NCI-H526 (cell line): Measurements from ENCODE around the gene CST2.
"Not testable (repeated sequence)": the region's sequence is repeated elsewhere in the genome, so short reads cannot be mapped to it uniquely, and the experiment has no call there.

Experiments used
- DNase-seq, 2 experiments: peaks; one replicate each; lab custom pipeline; 2025; lab: John Stamatoyannopoulos, UW

CST2 gene

DNA sequence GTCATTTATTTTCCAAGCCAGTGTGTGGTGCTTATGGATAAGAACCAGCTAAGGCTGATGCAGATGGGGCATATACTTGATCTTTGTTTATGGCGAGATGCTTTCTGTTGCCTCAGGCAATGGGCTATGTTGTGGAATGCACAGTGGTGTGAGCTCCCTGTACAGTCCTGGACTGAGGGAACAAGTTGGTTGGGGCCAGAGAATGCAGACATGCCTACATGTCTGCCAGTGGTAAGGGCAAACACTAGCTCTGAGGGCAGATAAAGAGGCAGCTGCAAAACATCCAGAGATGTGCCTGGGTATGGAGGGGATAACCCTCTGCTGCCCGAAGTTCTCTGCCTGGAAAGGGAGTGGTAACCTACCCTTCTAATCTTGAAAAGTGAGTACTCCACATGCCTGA, 16.2 kb downstream of the CST2 start:
- not testable (repeated sequence) for DNase-seq

DNA sequence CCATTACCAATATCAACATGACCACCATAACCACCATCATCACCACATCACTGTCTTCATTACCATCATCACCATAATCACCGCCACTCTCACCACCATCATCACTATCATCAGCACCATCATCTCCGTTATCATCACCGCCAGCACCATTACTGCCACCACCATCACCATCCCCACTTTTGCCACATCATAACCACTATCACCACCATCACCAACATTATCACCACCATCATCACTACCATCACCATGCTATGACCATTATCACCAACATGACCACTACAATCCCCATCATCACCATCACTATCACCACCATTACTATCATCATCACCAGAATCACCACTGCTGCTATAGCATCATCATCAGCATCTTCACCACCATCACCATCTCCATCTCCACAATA, 25.7 kb downstream of the CST2 start:
- no peak for DNase-seq

DNA sequence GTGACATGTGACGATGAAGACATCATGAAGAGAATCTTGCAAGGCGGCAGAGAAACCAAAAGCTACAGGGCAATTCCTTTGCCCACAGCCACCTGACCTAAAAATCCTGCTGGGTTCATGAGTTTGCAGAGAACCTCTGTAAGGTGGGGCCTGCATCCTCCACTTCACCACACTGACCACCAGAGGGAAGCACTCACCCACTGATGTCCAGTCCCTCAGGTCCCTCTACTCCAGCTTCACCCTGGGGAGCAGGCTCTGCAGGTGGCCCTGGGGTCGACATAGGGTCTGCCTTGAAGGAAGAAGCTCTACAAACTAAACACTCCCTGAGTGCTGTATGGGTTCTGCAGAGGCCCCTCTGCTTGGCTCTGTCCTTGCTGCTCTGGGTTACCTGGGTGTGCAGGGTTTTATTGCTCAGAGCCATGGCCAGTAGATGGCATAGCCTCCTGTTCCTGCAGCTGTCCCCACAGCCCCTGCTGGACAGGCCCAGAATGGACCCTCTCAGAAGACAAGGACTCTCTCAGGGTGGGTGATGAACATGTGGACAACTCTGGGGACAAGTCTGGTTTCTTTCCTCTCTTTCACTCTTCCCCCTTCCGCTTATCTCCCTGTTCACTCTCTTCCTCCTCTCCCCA, 27.2 kb downstream of the CST2 start:
- peak; percentile 14 to 65 for DNase-seq

DNA sequence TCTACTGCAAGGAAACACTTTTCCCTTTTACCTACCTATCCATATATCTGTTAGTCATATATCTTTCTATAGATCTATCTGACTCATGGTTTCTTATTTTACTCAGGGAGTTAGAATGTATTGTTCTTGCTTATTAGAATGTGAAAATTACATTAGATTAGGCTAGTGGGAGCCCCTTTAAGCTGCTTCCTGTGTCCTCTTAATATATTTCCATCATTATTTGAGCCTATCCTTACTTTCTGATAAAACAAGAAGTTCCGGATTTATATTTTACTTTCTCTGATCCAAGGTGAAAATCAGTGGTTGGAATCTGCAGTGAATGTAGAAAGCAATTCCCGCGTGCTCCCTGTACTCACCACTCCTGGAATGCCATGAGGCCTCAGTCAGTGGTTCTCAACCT, 31.0 kb downstream of the CST2 start:
- DNase-seq = no peak

DNA sequence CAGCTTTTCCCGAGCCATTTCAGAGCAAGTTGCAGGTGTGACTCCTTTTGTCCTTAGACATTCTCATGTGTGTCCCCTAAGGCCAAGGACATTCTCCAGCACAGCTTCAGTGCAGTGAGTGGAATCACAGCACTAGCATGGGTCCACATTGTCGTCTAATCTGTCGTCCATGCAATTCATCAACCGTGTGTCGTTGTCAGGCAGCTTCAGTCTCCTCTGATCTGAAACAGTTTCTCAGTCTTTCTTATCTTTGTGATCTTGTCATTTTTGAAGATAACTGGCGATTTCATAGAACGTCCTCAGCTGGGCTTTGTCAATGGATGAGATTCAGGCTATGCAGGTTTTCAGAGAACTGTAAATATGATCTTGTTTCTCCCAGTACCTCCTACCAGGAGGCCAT, 31.7 kb downstream of the CST2 start:
- no peak for DNase-seq

DNA sequence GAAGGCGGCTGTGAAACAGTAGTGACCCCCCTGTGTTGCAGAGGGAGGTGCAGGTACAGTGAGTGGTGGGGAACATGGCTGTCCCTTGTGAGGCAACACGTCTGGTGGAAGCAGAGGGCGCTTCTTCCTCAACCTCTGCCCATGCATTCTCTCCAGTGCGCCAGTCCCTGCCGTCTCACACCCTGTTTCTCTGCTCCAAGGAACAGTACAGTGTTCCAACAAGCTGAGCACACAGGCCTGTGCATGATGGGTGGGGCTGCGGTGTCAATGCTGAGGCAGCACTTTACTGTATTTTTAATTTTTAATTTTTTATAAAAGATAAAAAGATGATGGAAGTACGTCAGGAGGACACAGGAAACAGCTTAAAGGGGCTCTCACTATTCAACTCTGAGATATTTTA, 32.5 kb downstream of the CST2 start:
- DNase-seq = no peak

DNA sequence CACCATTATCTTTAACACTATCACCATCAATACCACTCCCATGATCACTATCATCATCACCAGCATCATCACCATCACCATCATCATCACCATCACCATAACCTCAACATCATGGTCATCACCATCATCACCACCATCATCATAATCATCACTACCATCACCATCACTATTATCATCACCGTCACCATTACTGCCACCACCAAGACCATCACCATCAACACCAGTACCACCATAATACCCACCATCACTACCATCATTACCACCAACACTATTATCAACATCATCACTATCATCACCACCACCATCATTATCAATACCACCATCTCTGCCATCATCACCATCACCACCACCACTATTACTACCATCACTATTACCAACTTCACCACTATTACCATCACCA, 43.1 kb downstream of the CST2 start:
- no peak for DNase-seq

DNA sequence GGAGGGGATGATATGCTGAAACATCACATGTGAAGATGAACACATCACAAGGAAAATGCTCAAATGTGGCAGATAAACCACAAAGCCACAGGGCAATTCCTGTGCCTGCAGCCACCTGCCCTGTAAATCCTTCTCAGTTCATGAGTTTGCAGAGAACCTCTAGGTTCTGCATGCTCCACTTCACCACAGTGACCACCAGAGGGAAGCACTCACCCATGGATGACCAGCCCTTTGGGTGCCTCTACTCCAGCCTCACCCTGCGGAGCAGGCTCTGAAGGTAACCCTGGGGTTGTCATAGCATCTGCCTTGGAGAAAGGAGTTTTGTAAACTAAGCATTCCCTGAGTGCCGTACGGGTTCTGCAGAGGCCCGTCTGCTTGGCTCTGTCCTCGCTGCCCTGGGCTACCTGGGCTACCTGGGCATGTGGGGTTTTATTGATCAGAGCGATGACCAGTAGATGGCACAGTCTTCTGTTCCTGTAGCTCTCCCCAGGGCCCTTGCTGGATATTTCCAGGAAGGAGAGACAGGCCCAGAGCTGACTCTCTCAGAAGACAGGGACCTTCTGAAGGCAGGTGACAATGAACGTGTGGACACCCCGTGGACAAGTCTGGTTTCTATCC, 44.1 kb downstream of the CST2 start:
- DNase-seq = peak; percentile 21 to 58

DNA sequence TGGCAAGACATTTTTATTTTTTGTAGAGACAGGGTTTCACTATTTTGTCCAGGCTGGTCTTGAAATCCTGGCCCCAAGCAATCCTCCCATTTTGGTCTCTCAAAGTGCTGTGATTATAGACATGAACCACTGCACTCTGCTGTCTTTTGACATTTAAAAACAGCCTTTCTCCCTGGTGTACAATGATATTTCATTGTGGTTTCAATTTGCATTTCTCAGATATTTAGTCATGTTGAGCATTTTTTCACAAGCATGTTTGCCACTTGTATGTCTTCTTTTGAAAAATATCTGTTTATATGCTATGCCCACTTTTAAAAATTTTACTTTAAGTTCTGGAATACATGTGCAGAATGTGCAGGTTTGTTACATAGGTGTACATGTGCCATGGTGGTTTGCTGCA, 47.9 kb downstream of the CST2 start:
- DNase-seq = not testable (repeated sequence)

DNA sequence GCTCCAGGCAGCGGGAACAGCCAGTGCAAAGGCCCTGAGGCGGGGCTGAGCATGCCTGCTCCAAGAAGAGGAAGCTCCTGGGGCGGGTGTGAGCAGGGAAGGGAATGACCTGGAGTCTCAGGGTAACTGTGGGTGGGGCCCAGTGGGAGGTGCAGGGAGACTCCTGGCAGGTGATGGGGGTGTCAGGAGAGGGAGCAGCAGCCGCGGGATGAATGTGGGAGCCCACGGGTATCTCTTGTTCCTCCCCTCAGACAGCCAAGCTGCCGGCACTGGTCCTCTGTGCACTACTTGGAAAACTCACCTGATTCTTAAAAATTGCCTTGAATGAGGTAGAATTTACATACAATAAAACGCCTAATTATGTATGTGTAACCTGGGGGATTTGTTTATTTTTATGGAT, 49.1 kb downstream of the CST2 start:
- DNase-seq = not testable (repeated sequence)

DNA sequence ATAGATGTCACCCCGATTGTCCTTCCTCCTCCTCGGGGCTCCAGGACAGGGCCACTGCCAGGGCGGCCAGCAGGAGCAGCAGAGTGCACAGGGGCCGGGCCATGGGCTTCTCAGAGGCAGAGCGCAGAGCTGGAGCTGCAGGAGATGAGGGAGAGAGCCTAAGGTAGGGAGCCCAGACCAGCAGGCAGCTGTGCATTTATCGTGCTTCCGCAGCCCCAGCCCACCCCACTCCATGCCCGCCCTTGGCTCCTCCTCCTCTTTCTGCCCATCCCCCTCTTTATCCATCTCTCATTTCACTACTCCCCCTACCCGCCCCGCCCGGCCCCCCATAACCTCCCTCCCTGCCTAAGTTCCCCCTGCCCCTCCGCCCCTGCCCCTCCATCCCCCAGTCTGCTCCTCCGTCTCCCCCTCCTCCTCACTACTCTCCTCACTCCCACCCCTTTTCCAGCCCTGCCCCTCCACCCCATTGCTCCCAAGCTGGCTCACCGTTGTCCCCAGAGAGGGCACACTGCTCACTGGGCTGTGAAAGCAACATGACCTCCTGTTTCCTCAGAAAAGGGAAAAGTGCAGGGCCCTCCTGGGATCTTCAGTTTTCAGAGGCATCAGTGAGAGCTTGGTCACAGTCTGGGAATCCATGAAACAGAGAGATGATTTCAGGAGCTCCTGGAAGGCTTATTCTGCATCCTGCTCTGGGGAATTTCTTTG, 50.3 kb downstream of the CST2 start:
- peak; percentile 39 to 65 for DNase-seq

DNA sequence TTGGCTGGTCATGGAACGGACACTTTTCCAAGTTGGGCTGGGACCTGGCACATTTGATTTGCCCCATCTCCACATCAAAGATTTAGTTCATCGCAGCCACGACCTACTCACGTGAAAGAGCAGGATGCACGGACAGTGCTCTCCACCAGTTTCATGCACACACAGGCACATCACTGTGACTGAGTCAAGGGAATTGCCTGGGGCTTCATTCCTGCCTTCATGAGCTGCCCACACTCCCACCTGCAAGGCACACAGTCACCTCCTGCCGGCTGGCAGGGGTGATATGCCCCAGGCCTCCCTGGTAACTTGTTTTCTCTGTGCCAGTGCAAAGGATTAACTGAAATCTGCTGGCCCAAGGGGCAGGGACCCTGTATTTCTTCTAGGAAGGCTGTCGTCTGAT, 52.4 kb downstream of the CST2 start:
- DNase-seq = no peak
